GM10266 (cell line): ENCODE data around the gene MPIG6B.

ENCODE experiments used
- DNase-seq: peaks from one replicate; pipeline ENCODE4 v3.0.0; 2012; ENCODE audit errors: extremely low spot score
- TF ChIP-seq, protein P1 (sequence below): IDR thresholded peaks from 2 replicates; pipeline ENCODE4 v1.5.1; 2012; ENCODE audit warnings: mild to moderate bottlenecking, low read depth; ENCODE audit not compliant: control insufficient read depth, insufficient read depth; ENCODE audit errors: missing control alignments

The MPIG6B gene

DNA sequence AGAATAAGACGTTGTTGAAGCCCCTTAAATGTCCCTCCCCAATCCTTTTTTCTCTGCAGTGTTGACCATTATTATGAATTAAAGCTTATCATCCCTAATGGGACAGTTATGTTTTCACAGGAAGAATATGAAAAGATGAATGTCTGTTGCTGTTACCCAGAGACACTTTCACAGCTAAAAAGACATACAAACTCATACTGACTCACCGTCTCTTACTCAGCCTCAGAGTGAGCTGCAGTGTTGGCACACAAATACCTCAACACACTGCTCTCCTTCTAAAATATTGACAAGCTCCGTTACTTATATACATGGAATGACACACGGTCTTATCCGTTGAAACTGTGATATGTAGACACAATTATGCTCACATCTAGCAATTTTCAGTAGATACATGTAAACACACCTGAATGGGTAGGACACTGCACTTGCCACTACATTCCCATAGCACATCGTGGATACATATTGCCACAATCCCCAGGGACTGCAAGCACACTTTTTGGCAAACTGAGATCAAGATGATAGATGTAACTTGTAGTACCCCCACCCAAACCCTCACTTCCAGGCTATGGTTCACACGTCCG lies 29.7 kb downstream of the MPIG6B start:
- TF ChIP-seq, protein P1, sequence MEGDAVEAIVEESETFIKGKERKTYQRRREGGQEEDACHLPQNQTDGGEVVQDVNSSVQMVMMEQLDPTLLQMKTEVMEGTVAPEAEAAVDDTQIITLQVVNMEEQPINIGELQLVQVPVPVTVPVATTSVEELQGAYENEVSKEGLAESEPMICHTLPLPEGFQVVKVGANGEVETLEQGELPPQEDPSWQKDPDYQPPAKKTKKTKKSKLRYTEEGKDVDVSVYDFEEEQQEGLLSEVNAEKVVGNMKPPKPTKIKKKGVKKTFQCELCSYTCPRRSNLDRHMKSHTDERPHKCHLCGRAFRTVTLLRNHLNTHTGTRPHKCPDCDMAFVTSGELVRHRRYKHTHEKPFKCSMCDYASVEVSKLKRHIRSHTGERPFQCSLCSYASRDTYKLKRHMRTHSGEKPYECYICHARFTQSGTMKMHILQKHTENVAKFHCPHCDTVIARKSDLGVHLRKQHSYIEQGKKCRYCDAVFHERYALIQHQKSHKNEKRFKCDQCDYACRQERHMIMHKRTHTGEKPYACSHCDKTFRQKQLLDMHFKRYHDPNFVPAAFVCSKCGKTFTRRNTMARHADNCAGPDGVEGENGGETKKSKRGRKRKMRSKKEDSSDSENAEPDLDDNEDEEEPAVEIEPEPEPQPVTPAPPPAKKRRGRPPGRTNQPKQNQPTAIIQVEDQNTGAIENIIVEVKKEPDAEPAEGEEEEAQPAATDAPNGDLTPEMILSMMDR = no peak

DNA sequence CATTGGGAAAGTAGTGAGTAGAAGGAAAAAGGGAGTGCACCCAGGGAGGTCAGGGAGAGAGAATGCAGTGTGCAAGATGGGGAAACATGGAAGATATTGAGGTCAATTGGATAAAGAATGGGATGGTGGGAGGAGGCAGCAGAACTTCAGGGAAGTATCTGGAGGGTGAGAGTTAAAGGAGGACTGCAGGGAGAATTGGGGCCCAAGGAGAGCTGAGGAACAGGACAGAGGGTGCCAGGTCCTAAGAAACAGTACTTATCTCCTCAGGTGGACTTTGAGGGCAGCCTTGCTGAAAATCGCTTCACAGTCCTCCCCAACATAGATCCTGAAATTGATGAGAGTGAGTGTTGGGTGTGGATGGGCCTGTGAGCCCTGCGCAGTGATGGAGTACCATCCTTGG lies 35.1 kb downstream of the MPIG6B start:
- DNase-seq = no peak
- TF ChIP-seq, protein P1 = no peak

More for the DNA sequence above, 29.7 kb downstream of the MPIG6B start:
- DNase-seq = no peak

DNA sequence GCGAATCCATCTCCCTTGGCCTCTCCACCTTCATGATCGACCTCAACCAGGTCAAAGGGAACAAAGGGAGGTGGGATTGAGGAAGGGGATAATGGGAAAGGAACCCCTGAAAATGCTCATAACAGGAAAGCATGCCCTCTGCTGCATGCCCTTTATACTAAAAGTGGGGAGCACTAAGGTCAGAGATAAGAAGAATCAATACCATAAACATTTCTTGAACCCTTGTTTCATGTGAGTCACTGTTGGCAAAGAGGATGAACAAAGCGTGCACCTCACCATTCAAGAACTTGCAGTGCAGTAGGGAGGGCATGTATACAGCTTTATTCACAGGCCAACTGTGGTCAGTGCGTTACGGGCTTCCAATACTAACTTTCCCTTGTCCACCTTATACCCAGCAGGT lies 37.6 kb downstream of the MPIG6B start:
- DNase-seq = no peak
- TF ChIP-seq, protein P1 = no peak

DNA sequence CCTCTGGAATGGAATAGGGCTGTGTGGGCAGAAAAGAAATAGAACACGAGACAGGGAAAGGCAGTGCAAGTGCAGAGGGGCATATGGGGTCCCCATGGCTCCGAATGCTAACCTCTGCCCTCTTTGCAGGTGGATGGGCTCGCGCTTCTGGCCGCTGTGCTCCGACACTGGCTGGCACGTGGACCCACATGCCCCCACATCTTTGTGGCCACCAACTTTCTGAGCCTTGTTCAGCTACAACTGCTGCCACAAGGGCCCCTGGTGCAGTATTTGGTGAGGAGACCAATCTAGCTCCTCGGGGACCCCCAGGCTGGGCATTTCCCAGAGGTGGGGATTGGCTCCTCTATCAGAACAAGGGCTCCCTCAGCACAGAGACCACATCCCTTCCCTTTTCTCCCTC lies 38.2 kb downstream of the MPIG6B start:
- DNase-seq = no peak
- TF ChIP-seq, protein P1 = no peak

DNA sequence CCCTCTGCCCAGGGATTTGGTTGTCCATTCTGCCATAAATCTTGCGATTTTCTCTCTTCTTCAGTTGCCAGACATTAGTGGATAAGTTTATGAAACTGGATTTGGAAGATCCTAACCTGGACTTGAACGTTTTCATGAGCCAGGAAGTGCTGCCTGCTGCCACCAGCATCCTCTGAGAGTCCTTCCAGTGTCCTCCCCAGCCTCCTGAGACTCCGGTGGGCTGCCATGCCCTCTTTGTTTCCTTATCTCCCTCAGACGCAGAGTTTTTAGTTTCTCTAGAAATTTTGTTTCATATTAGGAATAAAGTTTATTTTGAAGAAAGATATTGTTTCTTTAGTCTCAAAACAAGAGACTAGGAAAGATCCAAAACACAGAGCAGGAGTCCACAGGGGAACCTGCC lies 39.2 kb downstream of the MPIG6B start, which contains the start of gene SAPCD1:
Gene SAPCD1, plus strand, starts transcription at position 301 of the 400 bp plus-strand sequence. CDS start 399 bp downstream, outside the sequence.
- TF ChIP-seq, protein P1 = no peak

DNA sequence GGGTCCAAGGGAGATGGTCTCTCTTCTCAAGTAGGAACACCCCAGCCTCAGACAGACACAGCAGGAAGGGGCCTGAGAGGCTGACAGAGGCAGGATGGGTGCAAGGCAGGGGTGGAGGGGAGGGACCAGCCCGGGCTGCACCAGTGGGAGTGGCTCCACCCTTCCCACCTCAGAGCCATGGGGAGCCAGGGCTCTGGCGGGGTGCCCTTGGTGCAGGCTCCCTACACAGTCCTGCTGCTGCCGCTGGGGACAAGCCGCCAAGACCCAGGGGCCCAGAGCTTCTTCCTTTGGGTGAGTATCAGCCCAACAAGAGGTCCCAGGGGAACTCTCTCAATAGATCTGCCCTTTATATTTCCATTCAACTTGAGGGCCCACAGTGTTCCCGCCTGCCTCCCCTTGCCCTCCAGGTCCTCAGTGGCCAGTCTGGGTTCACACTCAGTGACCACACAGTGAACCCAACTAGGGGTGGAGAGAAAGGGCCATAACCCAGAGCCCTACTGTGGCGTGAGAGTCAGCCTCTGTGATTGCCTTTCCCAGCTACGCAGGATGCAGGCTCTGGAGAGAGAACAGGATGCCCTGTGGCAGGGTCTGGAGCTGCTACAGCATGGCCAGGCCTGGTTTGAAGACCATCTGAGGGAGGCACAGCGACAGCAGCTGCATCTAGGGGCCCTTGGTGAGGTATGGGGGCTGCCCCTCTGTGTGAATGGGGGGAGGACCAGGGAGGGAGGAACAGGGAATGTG lies 39.9 kb downstream of the MPIG6B start:
- TF ChIP-seq, protein P1 = no peak
- DNase-seq = no peak

More for the DNA sequence above, 39.2 kb downstream of the MPIG6B start, which contains the start of gene SAPCD1:
- DNase-seq = no peak

DNA sequence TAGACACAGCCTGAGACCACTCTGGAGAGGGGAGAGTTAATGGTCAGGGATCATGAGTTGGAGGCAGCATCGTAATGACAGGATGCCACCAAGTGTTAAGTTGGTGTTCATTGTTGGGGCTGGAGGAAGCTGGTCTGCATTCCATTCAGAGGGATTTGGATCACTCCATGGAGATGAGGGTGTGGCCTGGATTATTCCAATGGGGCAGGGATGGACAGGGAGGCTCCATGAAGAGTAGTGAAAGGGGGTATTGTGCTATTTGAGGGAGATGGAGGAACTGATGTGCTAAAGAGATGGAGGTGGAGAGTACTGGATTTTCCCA lies 40.4 kb downstream of the MPIG6B start:
- no peak for DNase-seq
- TF ChIP-seq, protein P1 = no peak
